PC-9 (cell line): ENCODE measurements around the gene CMIP.

Experiments used
- CTCF ChIP-seq: fragments of 200-600 bp; sonication (generic); conservative IDR thresholded peaks from 2 replicates; pipeline ENCODE4 v1.6.1; 2017; ENCODE audit warnings: mixed run types, antibody characterized with exemption, mild to moderate bottlenecking, moderate library complexity
- EZH2 ChIP-seq: fragments of 200-600 bp; sonication (generic); IDR thresholded peaks from 2 replicates; pipeline ENCODE4 v1.8.0; 2017; ENCODE audit warnings: antibody characterized with exemption, low read depth

GRCh38 chr16:81592353-81592866 is 147.8 kb downstream of the CMIP start:
- TF ChIP-seq CTCF (no peak), EZH2 (no peak)
